HG03066 (cell line): Measurements from ENCODE around the gene PARP3.
A peak's percentile ranks its signal among the peaks of the same experiment; 100 is the strongest.

Source experiments
- ATAC-seq: cut with Tn5 transposase; IDR thresholded peaks from one replicate; pipeline ENCODE4 v1.9.1; 2021; ENCODE audit warnings: low read depth; ENCODE audit not compliant: unreplicated experiment

Gene PARP3

GRCh38 chr3:51933471-51934138, 8.6 kb upstream of the PARP3 start:
- ATAC-seq, result no peak

DNA sequence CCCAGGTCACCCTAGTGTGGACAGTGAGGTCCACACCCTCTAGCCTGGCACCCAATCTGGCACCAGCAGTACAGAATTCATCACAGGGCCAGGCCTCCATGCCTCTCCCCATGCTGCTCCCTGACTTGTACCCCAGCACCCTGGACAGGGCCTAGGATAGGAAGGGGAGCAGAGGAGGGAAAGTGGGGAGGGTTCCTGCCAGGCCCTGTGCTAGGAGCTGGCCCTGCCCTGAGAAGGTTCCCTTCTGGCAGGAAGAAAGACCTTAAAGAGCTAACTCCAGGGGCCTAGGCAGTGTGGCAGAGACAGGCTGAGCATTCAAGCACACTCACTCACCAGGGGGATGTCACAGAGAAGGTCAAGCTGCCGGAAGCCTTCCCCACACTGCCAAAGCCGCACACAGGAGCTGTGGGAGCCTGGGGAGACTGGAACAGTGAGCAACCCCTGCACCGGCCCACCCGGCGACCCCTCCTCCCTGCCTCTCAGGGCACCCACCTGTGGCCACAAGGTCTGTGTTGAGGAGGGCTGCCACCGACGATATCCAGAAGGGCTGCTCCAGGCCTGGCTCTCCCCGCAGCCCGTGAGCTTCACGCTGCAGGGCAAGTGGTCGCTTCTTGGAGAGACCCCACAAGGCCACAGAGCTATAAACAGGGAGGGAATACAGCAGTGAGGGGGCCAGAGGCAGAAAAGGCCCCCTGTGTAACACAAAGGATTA, 7.9 kb upstream of the PARP3 start:
- no peak for ATAC-seq

DNA sequence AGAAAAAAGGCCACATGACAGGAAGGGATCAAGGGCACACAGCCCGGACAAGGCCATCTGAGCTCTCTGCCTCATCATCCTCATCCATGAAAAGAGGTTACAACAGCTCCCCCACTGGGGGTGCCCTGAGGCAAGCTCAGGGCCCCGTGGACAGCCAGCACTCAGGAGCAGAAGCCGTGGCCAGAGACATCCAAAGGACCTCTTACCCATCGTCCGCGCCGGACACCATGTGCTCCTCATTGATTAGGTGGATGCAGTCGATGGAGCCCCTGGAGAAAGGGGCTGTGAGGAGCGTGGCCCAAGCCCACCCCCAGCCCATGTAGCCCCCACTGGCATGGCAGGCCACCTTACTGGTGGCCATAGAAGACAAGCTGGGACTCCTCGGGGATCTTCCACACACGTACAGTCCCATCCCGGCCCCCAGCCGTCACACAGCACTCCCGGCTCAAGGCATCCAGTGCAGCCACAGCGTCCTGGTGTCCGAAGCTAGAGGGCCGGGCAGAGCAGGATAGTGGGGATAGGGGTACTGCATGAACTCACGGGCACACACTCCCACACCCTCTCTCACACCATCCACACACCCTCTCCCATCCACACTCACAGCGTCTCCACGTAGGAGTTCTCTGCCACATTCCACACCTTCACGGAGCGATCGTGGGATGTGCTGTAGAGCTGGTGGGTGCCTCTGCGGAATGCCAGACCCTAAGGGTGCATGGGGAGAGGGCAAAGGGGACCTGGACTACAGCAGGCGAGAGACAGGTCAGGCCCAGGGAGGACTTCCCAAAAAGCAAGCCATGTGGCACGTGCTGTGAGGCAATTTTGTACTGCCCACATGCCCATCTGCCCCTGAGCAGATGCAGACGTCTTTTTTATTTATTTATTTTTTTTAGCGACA, 6.9 kb upstream of the PARP3 start:
- no peak for ATAC-seq

- no peak for ATAC-seq
These were observed 6.0 kb upstream of the PARP3 start for GRCh38 chr3:51935886-51936755.

GRCh38 chr3:51937014-51937413, 5.1 kb upstream of the PARP3 start:
- no peak for ATAC-seq

DNA sequence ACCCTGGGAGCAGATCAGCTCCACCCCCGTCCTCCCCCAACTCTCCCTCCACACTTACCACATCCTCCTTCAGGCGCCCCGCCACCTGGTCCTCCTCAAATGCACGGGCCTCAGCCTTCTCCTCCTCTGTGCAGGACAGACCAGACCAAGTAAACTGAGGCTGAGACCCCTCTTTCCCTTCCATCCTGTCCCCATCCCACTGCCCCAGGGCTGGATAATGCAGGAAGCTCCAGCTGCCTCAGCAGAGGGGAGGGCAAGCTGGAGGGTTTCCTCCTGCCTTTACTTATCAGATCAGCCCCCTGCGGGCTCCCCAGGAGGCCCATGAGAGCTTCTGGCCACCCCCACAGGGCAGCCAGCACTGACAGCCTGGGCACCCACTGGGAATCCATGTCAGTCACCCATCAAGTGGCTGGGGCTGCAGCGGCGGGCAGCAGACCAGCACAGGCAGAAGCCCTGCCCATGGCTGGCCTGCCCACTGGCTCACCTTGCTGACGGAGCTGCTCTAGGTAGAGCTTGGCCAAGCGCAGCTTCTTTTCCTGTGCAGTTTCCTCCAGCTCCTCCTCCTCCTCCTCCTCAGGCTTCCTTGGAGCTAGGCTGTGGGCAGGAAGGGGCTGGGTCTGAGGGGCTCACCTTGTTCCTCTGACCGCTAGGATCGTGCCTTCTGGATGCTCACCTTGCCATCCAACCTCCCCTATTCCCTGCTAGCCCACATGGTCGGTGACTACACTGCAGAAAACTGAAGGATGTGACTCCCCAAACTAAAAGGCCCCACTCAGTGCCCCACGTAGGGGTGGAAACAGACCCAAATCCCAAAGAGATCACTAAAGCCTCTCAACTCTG, 4.3 kb upstream of the PARP3 start:
- no peak for ATAC-seq

- ATAC-seq, result no peak
These were observed 3.3 kb upstream of the PARP3 start for GRCh38 chr3:51938780-51939425.

DNA sequence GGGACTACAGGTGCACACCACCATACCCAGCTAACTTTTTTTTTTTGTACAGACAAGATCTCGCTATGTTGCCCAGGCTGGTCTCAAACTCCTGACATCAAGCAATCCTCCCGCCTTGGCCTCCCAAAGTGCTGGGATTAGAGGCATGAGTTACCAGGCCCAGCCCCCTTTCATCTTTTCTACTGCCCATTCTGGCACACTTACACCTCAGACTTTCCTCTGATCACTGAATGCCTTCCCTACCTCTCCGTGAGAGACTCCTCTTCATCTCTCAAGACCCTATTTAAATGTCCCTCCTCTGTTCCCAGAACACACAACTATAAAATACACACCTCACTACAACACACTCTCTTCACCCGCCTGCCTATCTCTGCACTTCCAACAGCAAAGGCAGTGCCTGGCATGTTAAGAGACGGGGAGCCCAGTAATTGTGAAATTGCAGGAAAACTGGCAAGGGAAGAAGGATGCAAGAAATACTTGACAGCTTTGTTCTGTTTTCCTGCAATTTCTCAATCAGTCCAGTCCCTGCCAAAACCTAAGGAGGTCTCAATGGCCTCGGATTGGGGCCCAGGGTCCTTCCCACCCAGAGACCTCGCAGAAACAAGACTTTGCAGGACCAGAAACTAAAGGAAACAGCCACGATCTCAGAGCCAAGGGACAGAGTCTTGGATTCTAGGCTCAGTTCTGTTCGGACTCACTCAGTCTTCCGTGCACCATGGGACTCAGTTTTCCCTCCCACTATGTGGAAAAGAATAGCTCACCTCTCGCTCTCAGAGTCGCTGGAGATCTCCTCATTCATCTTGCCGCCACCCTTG, 1.3 kb upstream of the PARP3 start:
- no peak for ATAC-seq

- ATAC-seq, result no peak
These were observed 733 bp upstream of the PARP3 start for GRCh38 chr3:51941463-51941797.

GRCh38 chr3:51942603-51943450, 664 bp downstream of the PARP3 start:
- ATAC-seq, result peak; percentile 40

GRCh38 chr3:51943451-51944391, 1.6 kb downstream of the PARP3 start:
- no peak for ATAC-seq

DNA sequence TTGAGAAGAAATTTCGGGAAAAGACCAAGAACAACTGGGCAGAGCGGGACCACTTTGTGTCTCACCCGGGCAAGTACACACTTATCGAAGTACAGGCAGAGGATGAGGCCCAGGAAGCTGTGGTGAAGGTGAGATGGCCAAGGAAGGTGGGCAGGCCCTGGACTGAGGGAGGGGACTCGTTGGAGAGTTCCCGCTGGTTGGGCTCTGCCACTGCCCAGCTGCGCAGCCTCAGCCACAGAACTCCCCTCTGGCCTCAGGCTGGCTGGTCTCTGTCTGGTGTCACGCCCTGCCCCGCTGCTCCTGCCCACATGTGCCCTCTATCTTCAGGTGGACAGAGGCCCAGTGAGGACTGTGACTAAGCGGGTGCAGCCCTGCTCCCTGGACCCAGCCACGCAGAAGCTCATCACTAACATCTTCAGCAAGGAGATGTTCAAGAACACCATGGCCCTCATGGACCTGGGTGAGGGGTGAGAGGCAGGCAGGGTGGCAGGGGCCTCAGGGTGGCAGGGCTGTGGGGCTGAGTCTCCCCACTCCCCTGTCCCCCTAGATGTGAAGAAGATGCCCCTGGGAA, 2.4 kb downstream of the PARP3 start:
- no peak for ATAC-seq

- ATAC-seq, result no peak
These were observed 3.1 kb downstream of the PARP3 start for GRCh38 chr3:51945031-51945840.

- ATAC-seq, result no peak
These were observed 4.0 kb downstream of the PARP3 start for GRCh38 chr3:51945926-51946705.
